DMS153 treated with DMSO at 0.1 percent for 48 hours (cell line): ENCODE measurements around the gene MYMK.

ENCODE experiments used
- DNase-seq: peaks from one replicate; lab custom pipeline; 2025; ENCODE audit not compliant: unreplicated experiment; lab: John Stamatoyannopoulos, UW

Gene MYMK

DNA sequence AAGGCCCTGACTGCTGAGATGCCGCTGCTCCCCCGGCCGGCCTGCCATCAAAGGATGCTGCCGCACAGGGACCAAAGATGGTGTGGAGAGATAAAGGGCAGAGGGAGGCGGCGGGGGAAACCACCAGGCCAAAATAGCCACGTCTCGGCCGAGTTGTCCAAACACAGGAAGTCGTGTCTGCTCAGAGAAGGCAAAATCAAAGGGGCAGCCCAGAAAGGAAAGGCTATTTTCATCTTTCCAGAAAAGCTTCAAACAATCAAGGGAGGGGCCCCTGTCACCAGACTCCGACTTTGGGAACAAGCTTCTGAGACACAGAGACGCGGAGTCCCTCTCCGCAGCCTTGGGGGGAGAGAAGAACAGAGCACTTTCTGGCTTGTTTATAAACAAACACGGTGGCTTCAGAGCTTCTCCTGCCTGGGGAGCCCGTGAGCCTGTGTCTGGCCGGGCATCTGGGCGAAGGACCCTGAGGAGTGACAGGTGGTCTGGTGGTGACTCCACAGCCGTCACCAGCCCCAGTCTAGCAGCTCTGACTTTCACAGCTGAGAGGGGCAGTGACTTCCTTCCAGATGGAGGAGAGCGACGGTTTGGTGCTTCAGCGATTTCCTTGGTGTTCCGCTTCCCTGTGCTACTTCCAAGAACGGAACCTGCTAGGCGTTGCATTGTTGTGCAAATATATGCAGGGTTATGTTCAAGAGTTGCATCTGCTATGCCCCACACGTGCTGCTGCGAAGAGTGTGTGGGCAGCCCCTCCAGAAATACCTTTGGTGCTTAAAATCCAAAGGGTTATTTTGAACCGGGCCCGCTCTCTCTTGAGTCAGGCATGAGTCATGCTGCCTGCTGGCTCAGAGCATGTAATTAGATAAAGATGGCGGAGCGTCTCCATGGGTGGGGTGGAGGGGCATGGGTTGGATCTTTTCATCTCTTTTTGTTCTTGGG is 33.7 kb upstream of the MYMK start:
- DNase-seq, result no peak

DNA sequence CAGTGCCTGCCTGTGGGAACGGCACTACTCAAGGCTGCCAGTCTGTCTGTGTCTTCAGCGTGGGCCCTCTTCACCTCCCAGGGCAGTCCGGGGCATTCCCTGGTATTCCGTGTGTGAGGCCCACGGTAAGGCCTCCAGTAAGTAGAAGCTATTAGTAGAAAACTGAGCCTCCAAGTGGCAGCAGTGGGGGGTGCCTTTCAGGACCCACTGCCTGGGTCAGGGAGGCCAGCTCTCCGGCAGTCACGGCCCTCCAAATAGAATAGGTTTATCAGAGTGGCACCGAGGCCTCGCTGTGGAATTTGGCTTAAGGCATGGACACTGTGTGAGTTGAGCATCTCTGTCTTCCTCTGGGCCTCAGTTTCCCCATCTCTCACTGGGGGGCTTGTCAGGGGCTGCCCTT is 32.8 kb upstream of the MYMK start:
- no peak for DNase-seq

DNA sequence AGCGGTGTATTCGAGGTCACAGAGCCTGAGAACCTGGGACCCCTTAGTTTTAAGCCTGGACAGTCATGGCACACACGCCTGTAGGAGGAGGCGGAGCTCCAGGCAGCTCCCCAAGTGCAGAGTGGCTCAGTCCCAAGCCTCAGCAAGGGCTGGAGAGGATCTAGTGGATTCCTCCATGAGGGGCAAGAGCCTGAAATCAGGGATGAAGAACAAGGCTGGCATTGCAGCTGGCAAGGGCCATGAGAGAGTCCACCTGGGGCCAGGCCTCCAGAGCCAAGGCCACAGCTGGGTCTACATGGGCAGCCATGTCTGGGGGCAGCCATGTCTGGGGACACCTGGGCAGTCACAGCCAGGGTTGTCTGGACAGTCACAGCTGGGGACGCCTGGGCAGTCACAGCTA is 31.6 kb upstream of the MYMK start:
- DNase-seq, result no peak

DNA sequence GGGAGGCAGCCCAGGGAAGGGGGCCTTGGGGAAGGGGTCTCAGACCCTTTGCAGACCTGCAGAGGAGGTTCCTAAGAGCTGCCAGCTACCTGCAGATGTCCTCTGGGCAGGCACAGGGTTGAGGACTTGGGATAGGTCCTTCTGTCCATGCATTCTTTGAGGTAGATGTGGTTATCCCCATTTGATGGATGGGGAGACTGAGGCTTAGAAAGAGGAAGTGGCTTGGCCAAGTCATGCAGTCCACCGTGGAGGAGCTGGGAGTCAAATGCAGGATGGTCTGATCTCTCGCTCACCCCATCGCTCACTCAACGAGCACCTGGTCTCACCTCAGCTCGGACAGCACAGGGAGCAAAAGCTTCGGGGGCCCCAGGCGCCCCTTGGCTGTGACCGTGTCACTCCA is 30.0 kb upstream of the MYMK start:
- DNase-seq, result no peak

DNA sequence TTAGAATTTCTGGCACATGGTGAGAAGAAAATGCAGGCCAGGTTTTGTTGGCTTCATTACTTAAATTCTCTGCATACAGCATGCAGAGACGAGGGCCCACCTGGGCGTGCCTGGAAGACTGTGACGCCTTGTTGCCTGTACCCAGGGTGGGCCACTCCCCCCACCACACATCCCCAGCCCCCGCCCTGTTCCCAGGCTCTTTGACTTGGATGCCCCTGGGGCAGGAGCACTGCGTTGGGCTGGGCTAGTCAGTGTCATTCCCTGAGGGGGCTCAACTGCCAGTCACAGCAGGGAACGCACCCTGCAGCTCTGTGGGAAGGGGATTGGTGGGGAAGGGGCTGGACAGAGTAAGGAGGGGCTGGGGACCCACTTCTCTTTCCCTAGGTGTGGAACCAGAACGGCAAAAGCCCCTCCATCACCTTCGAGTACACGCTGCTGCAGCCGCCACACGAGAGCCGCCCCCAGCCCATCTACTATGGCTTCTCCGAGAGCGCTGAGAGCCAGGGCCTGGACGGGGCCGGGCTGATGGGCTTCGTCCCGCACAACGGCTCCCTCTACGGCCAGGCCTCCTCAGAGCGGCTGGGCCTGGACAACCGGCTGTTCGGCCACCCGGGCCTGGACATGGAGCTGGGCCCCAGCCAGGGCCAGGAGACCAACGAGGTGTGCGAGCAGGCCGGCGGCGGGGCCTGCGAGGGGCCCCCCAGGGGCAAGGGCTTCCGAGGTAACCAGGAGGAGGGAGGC is 29.4 kb upstream of the MYMK start:
- no peak for DNase-seq

DNA sequence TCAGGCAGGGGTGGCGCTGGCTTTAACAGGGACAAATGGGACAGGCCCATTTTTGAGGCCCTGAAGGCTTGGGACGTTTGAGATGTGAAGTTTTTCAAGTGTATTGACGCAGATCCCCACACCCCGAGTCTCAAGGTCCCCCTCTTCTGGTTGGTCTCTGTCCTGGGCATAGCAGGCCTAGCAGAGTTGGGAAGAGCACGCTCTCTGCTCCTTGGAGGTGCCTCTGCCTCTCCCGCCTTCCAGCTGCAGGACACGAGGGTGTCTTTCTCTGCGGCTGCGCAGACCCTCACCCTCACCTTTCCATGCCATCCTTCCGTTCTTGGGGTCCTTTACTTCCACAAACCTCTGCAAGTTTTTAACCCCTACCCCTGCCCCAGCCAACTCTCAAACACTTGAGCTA is 28.4 kb upstream of the MYMK start:
- DNase-seq, result no peak

DNA sequence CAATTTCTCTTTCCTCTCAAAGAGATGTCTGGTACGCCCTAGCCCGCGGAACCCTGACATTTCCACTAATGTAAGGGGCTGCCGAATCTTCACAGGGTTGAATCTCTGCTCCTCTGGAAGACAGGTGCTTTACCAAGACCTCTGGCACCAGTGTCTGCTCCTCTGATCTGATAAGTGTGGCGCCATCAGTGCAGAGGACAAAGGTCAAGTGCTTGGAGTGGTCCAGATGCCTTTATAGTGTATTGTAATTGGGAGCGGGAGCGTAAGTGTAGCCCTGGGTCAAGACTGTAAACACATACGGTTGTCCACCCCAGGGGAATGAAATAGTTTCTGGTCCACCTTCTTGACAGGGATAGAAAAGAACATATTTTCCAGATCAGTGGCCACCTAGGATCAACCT is 27.5 kb upstream of the MYMK start:
- no peak for DNase-seq

DNA sequence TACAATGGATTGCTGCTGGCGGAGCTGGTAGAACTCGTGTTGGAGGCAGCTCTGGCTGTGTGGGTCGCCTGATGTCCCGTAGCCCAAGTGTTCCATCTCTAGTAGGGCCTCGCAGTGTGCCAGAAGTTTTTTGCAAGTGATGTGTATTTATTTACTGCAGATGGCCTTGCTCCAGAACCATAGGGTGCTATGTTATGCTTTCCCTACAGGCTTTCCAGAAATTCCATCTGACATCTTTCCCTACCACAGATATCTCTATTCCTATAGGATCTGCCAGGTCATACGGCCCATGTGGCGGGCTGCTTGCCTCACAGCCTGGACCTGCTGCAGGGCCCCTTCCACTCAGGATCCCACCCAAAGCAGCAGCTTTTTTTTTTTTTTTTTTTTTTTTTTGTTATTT is 26.7 kb upstream of the MYMK start:
- no peak for DNase-seq

DNA sequence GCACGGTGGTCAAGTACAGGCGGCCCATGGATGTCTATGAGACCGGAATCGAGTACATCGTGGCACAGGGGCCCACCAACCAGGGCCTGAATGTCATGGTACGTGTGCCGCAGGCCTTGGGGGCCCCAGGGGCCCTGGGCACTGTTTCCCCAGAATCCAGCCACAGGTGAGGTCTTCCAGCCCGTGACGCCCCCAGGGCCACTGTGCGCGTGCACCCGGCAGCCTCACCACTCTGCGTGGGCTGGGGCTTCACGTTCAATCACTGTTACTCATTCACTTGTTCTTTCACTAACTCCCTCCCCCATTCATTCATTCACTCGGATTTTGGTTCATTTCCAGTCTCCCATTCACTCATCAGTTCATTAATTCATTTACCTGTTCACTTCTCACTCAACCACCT is 22.4 kb upstream of the MYMK start:
- no peak for DNase-seq

DNA sequence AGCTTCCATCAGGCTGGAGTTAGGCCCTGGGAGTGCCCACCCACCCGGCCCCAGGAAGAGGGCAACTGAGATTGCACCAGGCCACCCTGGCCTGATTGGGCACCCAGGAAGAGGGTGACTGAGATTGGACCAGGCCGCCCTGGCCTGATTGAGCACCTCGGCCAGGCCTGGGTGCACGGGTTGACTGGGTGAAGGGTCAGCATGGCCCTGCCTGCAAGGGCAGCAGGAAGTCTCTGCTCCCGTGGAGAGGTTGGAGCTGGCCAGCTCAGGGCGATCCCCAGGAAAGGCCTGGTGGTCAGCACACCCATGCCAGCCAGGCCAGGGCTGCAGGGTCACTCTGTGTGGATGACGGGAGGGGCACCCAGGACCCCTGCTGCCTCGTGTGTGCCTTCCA is 21.5 kb upstream of the MYMK start:
- DNase-seq, result no peak

DNA sequence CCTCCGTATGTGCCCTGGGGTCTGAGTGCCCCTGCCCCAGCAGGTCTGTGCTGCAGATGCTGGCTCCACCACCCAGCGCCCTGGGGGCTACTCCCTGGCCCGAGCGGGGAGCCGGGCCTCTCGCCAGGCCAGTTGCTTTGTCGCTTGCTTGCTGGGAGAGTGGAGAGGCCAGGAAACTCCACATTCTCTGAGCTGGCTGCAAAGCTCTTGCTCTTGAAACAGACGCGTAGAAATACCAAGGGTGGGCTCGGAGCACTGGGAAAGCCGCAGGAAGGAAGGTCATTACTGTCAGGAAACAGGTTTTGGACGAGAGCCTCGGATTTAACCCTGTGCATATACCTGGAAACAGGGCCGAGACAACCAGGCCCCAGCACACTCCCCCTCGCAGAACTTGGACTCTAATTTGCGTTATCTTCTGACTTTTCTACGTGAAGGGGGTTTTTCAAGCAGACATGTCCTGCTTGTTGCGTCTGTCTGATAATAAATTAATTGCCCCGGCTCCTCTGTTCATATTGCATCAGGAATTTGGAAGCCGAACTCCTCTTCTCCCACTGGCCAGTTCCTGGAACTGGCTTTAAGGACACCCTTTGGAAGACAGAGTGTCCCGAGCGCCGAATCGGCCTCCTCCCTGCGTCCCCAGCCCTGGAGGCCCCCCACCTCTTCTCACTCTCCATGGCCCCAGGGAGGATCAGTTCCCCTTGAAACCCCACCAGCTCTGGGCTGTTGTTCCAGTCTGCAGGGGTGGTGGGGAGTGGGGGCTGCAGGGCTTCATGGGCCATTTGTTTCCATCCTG is 20.9 kb upstream of the MYMK start:
- no peak for DNase-seq

DNA sequence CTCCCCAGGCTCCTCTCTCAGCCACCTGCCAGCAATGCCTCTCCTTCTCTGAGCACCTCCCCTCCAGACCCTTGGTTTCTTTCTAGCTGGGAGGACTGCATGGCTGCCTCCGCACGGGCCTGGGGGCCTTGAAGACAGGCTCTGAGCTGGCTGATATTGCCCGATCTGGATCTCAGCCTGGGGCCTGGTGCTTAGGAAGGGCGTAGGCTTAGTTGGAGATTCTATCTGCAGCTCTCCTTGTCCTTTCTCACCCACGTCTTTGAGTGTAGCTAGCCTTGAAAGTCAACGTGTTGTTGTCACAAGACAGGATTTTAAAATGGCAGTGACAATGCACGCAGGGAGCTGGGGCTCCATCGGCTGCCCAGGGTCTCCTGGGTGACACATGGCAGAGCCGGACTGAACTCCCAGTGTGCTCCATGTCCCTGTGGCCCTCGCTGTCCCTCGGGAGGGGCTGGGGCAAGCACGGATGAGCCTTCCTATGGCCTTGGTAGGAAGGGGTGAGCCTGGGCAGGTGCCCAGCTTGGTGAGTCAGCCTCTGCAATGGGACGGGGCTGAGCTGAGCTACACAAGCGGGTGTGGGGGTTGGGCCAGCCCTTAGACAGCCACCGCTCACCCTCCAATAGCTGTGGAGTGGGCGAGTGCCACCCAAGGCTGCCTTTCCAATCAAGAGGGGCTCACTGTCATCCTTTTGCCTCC is 19.2 kb upstream of the MYMK start:
- DNase-seq, result no peak

DNA sequence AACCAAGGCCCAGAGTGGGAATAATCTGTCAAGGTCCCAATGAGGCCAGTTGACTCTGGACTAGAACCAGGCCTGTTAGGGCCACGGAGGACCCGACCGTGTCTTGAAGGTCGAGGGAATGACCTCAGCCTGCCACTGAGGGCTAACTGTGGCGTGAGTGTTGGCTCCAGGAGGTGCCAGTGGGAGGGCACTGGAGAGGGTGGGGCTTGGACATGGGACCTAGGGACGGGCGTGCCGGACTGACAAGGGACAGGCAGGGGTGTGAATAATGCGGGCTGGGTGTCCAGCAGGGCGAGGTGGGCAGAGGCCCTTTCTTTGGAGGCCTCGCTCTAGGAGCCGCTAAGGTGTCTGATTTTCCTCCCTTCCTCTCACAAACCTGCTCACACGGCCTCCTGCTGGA is 17.2 kb upstream of the MYMK start:
- no peak for DNase-seq

DNA sequence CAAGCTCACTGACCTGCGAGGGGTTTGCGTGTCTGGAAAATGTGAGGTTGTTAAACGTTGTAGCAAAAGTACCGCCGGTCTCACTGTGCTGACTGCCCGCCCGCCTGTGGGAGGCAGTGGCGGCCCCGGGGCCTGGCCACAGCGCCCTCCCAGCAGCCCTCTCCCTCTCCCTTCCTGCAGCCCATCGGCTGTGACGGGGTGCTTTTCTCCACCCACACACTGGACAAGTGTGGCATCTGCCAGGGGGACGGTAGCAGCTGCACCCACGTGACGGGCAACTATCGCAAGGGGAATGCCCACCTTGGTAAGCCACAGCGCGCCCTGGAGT is 15.9 kb upstream of the MYMK start:
- no peak for DNase-seq

DNA sequence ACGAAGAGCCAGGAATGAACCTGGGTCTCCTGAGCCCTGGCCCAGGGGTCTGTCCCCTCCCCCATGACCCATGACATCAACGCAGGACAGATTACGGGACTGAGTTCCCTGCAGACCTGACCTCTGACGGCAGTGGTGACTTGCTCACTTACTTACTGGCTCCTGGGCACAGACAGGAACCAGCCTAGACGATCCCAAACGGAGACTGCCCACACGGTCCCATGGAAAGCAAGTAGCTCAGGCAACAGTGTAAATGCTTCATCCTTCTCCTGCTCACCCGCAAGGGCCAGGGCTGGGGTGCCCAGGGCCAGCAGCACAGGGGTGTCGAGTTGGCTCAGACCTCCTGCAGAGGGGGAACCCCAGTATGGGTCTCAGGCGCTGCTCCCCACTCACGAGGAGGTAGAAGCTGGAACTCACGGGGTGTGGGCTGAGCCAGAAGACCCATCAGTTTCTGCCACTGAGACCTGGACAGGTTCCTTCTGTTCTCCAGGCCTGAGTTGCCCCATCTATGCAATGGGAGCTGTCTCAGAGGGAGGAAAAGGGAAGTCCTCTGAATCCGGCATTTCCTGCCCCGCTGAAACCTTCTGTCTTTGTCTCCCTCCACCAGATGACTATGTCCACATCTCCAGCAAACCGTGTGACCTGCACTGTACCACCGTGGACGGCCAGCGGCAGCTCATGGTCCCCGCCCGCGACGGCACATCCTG is 15.4 kb upstream of the MYMK start:
- no peak for DNase-seq

DNA sequence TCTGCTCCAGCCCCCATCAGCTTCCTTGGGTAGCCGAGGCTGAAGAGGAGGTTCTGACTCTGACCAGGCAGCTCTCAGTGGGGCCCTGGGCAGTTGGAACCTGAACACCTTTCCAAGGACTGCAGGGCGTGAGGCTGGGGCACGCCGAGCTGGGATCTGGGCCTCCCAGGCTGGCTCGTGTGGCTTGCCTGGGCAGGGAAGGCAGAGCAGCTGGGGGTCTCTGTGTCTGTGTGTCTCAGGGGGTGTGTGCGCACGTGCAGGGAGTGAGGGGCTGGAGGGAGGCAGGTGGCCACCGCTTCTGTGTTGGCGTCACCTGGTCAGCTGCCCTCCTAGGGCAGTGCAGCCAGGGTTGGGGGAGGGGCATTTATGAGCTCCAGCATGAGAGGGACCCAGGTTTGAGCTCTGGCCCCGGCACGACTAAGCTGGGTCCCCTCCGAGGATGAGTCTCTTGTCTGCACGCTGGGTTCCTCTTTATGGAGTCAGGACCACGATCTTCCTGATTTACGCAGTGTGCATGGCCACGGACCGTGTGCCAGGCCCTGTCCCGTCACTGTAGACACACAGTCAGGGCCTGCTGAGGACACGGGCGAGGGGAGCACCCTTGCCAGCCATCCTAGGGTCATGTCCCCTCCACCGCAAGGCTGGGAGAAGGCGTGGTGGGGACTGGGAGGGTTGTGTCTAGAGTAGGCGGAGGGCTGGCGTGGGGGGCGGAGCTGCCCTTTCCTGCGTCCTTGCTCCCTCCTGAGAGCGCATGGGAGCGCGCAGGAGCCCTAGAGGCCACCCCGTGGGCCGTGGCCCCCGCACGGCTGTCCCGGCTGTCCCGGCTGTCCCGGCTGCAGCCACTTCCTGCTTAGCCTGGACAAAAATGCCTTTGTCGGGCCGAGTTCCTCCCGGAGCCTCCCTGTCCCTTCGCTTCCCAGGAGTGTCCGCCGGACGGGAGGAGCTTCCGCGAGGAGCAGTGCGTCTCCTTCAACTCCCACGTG is 14.4 kb upstream of the MYMK start:
- DNase-seq, result no peak

DNA sequence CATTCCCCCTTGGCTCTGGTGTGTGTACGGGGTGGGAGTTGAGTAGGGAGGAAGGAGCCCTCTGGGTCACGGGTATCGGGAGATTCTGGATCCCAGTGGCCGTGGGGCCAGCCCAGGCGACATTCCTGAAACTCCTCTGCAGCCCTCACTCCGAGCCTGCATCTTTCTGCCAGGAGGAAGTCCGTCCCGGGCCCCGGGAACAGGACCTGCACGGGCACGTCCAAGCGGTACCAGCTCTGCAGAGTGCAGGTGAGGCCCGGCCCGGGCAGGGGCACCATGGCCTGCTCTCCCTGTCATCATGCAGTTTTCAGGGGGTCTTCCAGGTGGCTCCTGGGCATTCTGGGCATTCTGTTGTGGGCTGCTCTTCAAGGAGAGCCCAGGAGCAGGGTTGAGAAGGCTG is 13.4 kb upstream of the MYMK start:
- DNase-seq, result no peak

DNA sequence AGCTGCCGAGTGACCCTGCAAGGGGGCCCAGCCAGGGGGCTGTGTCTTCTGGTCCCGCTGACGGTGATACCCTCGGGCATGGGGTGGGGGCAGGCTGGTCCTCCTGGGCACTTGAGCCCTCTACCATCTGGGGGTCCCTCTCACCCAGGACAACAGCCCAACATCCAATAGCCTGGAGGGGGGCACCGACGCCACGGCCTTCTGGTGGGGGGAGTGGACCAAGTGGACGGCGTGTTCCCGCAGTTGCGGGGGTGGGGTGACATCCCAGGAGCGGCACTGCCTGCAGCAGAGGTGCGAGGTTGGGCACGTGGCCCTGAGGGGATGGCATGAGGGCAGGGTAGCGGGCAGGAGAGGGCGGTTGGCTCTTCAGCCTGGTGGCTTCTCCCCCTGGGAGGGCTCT is 12.5 kb upstream of the MYMK start:
- DNase-seq, result no peak

DNA sequence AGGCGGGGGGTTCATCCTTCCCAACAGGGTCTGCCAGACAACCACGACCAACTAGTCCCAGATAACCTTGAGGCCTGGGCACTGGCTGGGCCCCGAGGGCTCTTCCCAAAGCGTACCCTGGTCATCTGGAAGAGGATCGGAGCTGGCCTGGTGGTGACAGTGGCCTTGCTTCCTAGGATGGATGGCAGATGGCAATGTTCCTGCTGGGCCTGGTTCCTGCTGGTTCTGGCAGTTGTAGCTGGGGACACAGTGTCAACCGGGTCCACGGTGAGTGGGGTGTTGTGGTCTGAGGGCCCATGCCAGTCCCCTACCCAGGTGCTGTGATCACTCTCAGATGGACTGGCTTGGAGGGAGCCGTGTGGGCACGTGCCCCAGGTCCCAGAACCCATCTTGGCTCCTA is 11.8 kb upstream of the MYMK start:
- DNase-seq, result no peak
